WTC11 (cell line): ENCODE results near the gene ZDHHC21.

ENCODE experiments used
- AR ChIP-seq: fragments of 250-450 bp; sonication (Bioruptor Pico); IDR thresholded peaks from 2 replicates; pipeline ENCODE4 v1.9.0; 2021; ENCODE audit warnings: mild to moderate bottlenecking
- ATF1 ChIP-seq: sonication (generic); formaldehyde crosslinking; IDR thresholded peaks from 2 replicates; pipeline ENCODE4 v1.8.1; 2023; ENCODE audit warnings: mild to moderate bottlenecking, moderate library complexity, missing genetic modification reagents
- ATF2 ChIP-seq: sonication (generic); formaldehyde crosslinking; IDR thresholded peaks from 2 replicates; pipeline ENCODE4 v1.8.1; 2022; ENCODE audit warnings: low read depth, missing genetic modification reagents, borderline replicate concordance
- ATF3 ChIP-seq: sonication (generic); formaldehyde crosslinking; conservative IDR thresholded peaks from 2 replicates; pipeline ENCODE4 v1.8.1; 2022; ENCODE audit warnings: mild to moderate bottlenecking, missing genetic modification reagents
- CTCF ChIP-seq: fragments of 200-600 bp; IDR thresholded peaks from 2 replicates; pipeline ENCODE4 v1.8.0; 2022; ENCODE audit warnings: antibody characterized with exemption
- JAZF1 ChIP-seq: fragments of 250-450 bp; sonication (Bioruptor Pico); IDR thresholded peaks from 2 replicates; pipeline ENCODE4 v1.9.0; 2021; ENCODE audit warnings: moderate library complexity, mild to moderate bottlenecking, inconsistent platforms
- MAX ChIP-seq: sonication (generic); formaldehyde crosslinking; IDR thresholded peaks from 2 replicates; pipeline ENCODE4 v1.8.0; 2022; ENCODE audit warnings: mild to moderate bottlenecking, missing genetic modification reagents
- PRDM15 ChIP-seq: sonication (generic); formaldehyde crosslinking; IDR thresholded peaks from 2 replicates; pipeline ENCODE4 v1.8.0; 2022; ENCODE audit warnings: missing genetic modification reagents
- RELA ChIP-seq: sonication (generic); formaldehyde crosslinking; IDR thresholded peaks from 2 replicates; pipeline ENCODE4 v1.8.1; 2022; ENCODE audit warnings: missing genetic modification reagents, mild to moderate bottlenecking, borderline replicate concordance
- USF2 ChIP-seq: sonication (generic); formaldehyde crosslinking; IDR thresholded peaks from 2 replicates; pipeline ENCODE4 v1.8.1; 2023; ENCODE audit warnings: mild to moderate bottlenecking, missing genetic modification reagents, moderate library complexity
- ZBTB43 ChIP-seq: sonication (generic); formaldehyde crosslinking; IDR thresholded peaks from 2 replicates; pipeline ENCODE4 v1.8.1; 2023; ENCODE audit warnings: mild to moderate bottlenecking, missing genetic modification reagents

- no peak for TF ChIP-seq CTCF
- no peak for TF ChIP-seq ATF2
- no peak for TF ChIP-seq MAX (CRISPR knock-in tag)
- TF ChIP-seq JAZF1: no peak
- TF ChIP-seq ATF1 (CRISPR knock-in tag): no peak
- TF ChIP-seq AR: no peak
- no peak for TF ChIP-seq USF2 (CRISPR knock-in tag)
- no peak for TF ChIP-seq ATF3
- TF ChIP-seq ZBTB43 (CRISPR knock-in tag): no peak
- no peak for TF ChIP-seq RELA
- no peak for TF ChIP-seq PRDM15 (CRISPR knock-in tag)
These were observed 129.2 kb downstream of the ZDHHC21 start for GRCh38 chr9:14563902-14564624.
